Measurements from ENCODE around the gene BATF3.
"Not testable (repeated sequence)": the region's sequence is repeated elsewhere in the genome, so short reads cannot be mapped to it uniquely, and the experiment has no call there.

Gene BATF3

DNA sequence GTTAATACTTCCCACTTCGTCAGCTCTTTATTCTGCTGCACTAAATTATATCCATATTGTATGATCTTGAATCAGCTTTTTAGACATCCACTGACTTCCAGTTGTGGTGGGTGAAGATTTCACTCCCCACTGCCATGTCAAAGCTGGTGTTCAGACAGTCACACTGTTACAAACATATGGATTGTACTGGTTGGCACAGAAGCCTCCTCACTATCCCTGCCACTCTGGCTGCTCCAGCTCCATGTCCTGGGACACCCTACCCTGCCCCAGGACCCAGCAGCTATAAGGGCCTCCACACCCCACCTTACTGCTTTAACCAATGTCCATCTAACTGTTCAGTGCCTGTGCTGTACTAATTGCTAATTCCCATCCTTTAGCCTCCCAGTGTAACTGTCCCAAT lies 32.0 kb upstream of the BATF3 start:
- no peak for DNase-seq (ENCODE audit: low read depth)
- TF ChIP-seq, protein P1, sequence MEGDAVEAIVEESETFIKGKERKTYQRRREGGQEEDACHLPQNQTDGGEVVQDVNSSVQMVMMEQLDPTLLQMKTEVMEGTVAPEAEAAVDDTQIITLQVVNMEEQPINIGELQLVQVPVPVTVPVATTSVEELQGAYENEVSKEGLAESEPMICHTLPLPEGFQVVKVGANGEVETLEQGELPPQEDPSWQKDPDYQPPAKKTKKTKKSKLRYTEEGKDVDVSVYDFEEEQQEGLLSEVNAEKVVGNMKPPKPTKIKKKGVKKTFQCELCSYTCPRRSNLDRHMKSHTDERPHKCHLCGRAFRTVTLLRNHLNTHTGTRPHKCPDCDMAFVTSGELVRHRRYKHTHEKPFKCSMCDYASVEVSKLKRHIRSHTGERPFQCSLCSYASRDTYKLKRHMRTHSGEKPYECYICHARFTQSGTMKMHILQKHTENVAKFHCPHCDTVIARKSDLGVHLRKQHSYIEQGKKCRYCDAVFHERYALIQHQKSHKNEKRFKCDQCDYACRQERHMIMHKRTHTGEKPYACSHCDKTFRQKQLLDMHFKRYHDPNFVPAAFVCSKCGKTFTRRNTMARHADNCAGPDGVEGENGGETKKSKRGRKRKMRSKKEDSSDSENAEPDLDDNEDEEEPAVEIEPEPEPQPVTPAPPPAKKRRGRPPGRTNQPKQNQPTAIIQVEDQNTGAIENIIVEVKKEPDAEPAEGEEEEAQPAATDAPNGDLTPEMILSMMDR (conservative IDR thresholded peaks at IDR 0.05; ENCODE audit: low read length) = no peak
- H3K4me3 ChIP-seq (ENCODE audit: low read length) = no peak overlapping the region

GRCh38 chr1:212728606-212729005 lies 29.0 kb upstream of the BATF3 start:
- no peak for DNase-seq (ENCODE audit: low read depth)
- TF ChIP-seq, protein P1 (conservative IDR thresholded peaks at IDR 0.05; ENCODE audit: low read length) = no peak

GRCh38 chr1:212727386-212728181 lies 27.9 kb upstream of the BATF3 start:
- DNase-seq (ENCODE audit: low read depth) = peak; percentile 91
- no peak overlapping the region for H3K4me3 ChIP-seq (ENCODE audit: low read length)
- TF ChIP-seq, protein P1 (conservative IDR thresholded peaks at IDR 0.05; ENCODE audit: low read length) = no peak

More at GRCh38 chr1:212728606-212729005, 29.0 kb upstream of the BATF3 start:
- no peak overlapping the region for H3K4me3 ChIP-seq (ENCODE audit: low read length)

DNA sequence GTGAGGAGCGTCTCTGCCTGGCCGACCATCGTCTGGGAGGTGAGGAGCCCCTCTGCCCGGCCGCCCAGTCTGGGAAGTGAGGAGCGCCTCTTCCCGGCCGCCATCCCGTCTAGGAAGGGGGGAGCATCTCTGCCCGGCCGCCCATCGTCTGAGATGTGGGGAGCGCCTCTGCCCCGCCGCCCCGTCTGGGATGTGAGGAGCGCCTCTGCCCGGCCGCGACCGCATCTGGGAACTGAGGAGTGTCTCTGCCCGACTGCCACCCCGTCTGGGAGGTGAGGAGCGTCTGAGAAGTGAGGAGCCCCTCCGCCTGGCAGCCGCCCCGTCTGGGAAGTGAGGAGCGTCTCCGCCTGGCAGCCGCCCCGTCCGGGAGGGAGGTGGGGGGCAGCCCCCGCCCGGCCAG lies 25.0 kb upstream of the BATF3 start:
- not testable (repeated sequence) for H3K4me3 ChIP-seq (ENCODE audit: low read length); DNase-seq (ENCODE audit: low read depth)

- TF ChIP-seq, protein P1 (conservative IDR thresholded peaks at IDR 0.05; ENCODE audit: low read length) = no peak
Measured at GRCh38 chr1:212722270-212722957, 22.8 kb upstream of the BATF3 start.

DNA sequence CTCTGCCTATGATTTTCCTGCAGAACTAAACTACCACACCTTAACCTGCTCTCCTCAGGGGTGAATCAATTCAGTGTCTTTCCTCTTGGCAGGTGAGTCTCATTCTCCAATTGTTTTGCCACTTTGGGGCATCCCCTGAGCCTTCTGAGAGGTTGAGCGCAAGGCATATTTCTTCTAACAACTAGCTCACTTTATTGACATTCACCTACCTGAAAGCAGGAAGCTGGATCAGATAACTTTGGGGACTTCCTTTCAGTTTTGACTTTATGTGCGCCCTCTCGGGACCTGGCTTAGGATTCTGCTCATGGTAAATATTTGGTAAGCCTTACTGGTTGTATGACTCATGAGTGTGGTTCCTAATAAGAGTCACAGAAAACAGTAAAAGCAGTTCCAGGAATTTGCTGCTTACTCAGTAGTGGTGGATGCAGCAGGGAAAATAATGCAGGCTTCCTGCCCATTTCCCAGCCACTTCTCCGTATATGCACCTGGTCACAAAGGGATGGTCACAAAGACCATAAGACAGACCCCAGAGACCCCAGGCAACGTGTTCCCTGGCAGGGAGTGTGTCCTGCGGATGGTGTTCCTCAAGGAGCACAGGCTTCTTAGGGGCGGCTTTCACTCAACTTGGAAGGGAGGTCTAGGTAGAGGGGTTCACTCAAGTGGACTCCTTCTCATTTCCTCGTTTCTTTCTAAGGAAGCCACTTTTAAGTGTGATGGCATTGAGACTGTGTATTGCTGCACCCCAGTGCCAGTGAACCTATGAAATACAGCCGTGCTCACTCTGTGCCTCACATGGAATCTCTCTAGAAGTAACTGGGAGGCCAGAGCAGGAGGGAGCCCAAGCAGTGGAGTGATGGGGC lies 22.0 kb upstream of the BATF3 start:
- no peak overlapping the region; the same call in 1 of the 2 replicates for H3K4me3 ChIP-seq (ENCODE audit: low read length)
- DNase-seq (ENCODE audit: low read depth) = peak; percentile 83
- TF ChIP-seq, protein P1 (conservative IDR thresholded peaks at IDR 0.05; ENCODE audit: low read length) = no peak

More at GRCh38 chr1:212722270-212722957, 22.8 kb upstream of the BATF3 start:
- no peak overlapping the region for H3K4me3 ChIP-seq (ENCODE audit: low read length)
- DNase-seq (ENCODE audit: low read depth) = no peak

- H3K4me3 ChIP-seq (ENCODE audit: low read length) = no peak overlapping the region
- DNase-seq (ENCODE audit: low read depth) = no peak
- TF ChIP-seq, protein P1 (conservative IDR thresholded peaks at IDR 0.05; ENCODE audit: low read length) = no peak
Measured at GRCh38 chr1:212719633-212720032, 20.0 kb upstream of the BATF3 start.
